Germinal center (tissue), 1 donor: ENCODE measurements around the gene PIGR.

Experiments used
- DNase-seq: peaks from one replicate; pipeline ENCODE4 v3.0.0; 2012; ENCODE audit warnings: mixed read lengths, low spot score

Gene PIGR

DNA sequence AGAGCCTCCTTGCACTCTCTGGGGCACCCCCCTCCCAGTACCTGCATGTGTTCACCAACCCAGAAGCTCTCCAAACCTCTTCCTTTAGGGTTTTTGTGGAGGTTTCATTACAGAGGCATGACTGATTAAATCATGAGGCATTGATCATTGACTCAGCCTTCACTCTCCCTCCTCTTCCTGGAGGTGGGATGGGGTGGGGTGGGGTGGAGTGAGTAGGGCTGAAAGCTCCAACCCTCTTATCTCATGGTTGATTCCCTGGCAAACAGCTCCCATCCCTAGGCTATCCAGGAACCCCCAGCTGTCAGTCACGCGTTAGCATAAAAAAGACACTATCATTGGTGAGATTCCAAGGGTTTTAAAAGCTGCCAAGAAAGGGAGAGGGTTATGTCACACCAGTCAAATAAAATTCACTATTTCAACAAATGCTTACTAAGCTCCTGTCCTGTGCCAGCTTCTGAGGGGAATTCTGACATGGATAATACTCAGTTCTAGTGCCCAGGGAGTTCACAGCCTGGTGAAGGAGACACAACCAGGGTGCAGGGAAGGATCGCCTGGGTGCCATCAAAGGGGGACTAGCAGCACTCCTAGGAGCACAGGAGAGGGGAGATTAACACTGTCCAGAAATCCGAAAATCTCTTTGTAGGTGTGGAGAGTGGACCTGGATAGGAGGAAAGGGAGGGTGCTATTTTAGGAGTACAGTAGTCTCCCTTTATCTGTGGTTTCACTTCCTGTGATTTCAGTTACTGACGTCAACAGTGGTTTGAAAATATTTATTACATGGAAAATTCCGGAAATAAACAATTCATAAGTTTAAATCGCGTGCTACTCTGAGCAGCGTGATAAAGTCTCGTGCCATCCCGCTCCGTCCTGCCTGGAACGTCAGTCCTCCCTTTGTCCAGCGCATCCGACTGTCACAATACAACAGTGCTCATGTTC, 55.9 kb downstream of the PIGR start:
- no peak for DNase-seq

DNA sequence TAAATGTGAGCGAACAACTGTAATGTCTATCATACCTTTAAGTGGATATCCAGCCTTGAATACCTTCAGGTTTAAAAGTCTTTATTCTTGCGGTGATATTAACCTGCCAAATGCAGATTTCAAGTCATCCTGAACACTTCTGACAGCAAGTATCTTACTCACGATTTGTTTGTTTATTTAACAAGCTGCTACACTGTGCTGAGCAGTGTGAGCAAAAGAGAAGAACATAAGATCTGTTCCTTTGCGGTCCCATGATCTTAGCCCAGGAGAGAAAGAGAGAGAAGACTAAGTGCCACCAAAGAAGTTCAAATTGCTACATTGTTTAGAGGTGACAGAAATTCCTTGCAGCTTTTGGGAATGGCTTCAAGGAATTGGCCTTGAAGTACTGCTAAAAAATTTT, 58.6 kb downstream of the PIGR start:
- no peak for DNase-seq

DNA sequence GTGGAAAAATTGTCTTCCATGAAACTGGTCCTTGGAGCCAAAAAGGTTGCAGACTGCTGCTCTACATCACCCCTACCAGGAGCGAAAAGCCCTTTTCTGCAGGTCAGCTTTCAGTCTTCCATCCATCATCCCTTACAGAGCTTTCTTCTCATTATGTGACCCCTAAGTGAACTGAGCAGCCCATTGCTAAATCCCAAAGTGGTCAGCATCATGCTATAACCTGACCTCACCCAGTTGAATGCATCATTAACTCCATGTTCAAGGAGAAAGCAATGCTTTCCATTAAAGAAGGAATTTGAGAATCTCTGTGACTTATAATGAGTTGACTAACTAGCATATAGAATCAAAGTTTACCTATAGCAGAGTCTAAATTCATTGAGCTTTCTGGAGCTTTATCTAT, 59.4 kb downstream of the PIGR start:
- no peak for DNase-seq

DNA sequence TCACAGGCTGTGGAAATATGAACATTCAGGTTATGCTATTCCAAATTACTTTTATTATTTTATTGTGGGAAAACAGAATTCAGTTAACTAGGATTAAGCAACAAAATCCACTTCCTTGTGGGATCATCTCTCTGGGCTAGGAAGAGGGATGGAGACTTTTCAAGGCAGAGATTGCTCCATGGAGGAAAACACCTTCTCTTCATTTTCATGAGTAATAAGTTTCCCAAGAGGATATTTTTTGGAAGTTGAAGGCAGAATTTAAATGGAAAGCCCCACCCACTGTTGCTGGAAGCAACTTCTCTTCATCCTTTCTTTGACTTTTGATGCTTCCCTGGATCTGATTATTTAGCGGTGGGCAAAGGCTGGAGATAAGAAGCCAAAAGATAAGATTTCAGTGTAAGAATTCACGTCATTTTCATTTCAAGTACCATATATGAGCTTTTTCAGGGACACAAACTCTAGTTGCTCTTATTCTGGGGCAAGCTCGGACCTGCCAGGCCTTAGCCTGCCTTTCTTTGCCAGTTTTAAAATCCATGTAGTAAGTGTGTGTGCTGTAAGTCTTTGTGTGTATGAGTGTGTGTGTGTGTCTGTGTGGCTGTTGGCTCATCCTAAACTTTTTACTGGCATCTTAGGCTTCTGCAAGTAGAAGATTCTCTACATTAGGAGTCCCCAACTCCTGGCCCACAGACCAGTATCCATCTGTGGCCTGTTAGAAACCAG, 60.8 kb downstream of the PIGR start:
- no peak for DNase-seq

DNA sequence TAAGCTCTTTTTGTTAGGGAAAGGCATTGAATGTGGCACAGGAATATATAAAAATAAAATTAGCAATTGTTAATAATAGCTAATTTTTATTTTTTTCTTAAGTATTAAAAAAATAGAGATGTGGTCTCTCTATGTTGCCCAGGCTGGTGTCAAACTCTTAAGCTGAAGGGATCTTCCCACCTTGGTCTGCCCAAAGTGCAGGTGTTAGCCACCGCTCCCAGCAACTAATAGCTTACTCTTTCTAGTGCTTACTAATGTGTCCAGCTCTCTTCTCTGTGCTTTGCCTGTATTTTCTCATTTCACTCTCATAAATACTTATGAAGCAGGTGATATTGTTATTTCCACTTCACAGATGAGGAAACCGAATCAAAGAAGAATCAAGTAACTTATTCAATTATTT, 62.4 kb downstream of the PIGR start:
- DNase-seq, result no peak

DNA sequence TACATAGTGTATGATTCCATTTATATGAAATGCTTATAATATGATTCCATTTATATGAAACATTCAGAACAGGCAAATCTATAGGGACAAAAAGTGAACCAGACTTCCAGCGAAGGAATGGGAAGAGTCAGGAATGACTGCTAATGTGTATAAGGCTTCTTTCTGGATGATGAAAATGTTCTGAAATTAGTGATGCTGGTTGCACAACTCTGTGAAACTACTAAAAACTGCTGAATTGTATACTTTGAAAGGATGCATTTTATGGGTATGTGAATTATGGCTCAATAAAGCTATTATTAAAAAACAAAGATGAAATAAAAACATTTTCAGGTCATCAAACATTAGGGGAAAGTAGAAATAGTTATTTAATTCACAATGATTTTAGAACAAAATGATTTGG, 63.1 kb downstream of the PIGR start:
- DNase-seq, result no peak

DNA sequence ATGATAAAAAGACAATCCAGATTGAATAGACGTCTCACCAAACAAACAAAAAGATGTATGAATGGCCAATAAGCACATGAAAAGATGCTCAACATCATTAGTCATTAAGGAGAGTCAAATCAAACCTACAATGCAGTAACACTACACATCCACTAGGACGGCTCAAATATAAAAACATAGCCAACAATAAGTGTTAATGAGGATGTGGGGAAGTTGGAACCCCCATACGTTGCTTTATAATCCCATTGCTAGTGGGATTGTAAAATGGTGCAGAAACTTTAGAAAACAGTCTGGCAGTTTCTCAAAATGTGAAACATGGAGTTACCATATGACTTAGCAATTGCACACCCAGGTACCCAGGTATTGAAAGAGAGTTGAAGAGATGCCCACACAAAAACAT, 63.7 kb downstream of the PIGR start:
- no peak for DNase-seq

DNA sequence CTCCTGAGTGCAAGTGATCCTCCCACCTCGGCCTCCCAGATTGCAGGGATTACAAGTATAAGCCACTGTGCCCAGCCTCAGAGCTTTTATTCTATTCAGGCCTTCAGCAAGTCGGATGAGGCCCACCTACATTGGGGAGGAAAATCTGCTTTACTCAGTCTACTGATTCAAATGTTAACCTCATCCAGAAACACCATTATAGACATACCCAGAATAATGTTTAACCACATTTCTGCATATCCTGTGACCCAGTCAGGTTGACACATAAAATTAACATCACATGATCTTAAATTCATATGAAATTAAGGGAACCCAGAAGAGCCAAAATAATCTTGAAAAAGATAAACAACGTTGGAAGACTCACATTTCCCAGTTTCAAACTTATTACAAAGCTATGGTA, 66.0 kb downstream of the PIGR start:
- DNase-seq, result no peak
